Femur (tissue), 1 donor: Measurements from ENCODE around the gene IFT122.
"Not testable (repeated sequence)": the region's sequence is repeated elsewhere in the genome, so short reads cannot be mapped to it uniquely, and the experiment has no call there.

Source experiments
- DNase-seq: peaks from one replicate; pipeline ENCODE4 v3.0.0-alpha.2; 2017

IFT122 gene

GRCh38 chr3:129439817-129440617 lies at the start of gene IFT122, which contains the start of gene MBD4:
TSS of gene IFT122 (plus strand) at chr3:129440224. CDS start at chr3:129440331, 107 bp downstream.
TSS of gene MBD4 (minus strand) at chr3:129439948. CDS start at chr3:129439833, 115 bp downstream.
- peak; percentile 99 for DNase-seq

GRCh38 chr3:129391583-129391982 lies 48.4 kb upstream of the IFT122 start:
- not testable (repeated sequence) for DNase-seq

GRCh38 chr3:129392106-129392887 lies 47.7 kb upstream of the IFT122 start:
- DNase-seq: not testable (repeated sequence)

GRCh38 chr3:129393271-129393670 lies 46.8 kb upstream of the IFT122 start:
- no peak for DNase-seq

- not testable (repeated sequence) for DNase-seq
These were observed 46.1 kb upstream of the IFT122 start for GRCh38 chr3:129393760-129394564.

GRCh38 chr3:129398803-129399144 lies 41.2 kb upstream of the IFT122 start:
- peak; percentile 31 for DNase-seq

- peak; percentile 94 for DNase-seq
These were observed 40.7 kb upstream of the IFT122 start for GRCh38 chr3:129399145-129399894.

- DNase-seq: no peak
These were observed 40.1 kb upstream of the IFT122 start for GRCh38 chr3:129399895-129400357.

- no peak for DNase-seq
These were observed 37.8 kb upstream of the IFT122 start for GRCh38 chr3:129402210-129402609.

- DNase-seq: no peak
These were observed 37.4 kb upstream of the IFT122 start for GRCh38 chr3:129402616-129403015.

GRCh38 chr3:129403450-129403849 lies 36.6 kb upstream of the IFT122 start:
- no peak for DNase-seq

- no peak for DNase-seq
These were observed 35.9 kb upstream of the IFT122 start for GRCh38 chr3:129404130-129404529.

- DNase-seq: no peak
These were observed 35.4 kb upstream of the IFT122 start for GRCh38 chr3:129404610-129405009.

GRCh38 chr3:129409541-129409940 lies 30.5 kb upstream of the IFT122 start:
- DNase-seq: no peak

GRCh38 chr3:129410971-129411370 lies 29.1 kb upstream of the IFT122 start:
- DNase-seq: no peak

GRCh38 chr3:129412542-129413198 lies 27.4 kb upstream of the IFT122 start:
- no peak for DNase-seq

GRCh38 chr3:129413238-129413637 lies 26.8 kb upstream of the IFT122 start:
- not testable (repeated sequence) for DNase-seq

GRCh38 chr3:129413687-129414506 lies 26.1 kb upstream of the IFT122 start:
- DNase-seq: no peak

GRCh38 chr3:129415378-129415777 lies 24.6 kb upstream of the IFT122 start:
- DNase-seq: no peak

GRCh38 chr3:129415830-129416229 lies 24.2 kb upstream of the IFT122 start:
- no peak for DNase-seq

GRCh38 chr3:129416415-129416814 lies 23.6 kb upstream of the IFT122 start:
- no peak for DNase-seq
